HepG2 (cell line): ENCODE results near the gene ZNFX1. TPM values are rescaled to one million over a fixed set of nuclear protein-coding genes. Genes with fewer than 3 reads are reported as not detected.

ENCODE experiments used
- ATAC-seq: fragments of 200-7000 bp; cut with Tn5 transposase; 3 replicates; pipeline ENCODE4 v1.9.1; 2020; ENCODE audit warnings: mild to moderate bottlenecking, moderate library complexity
- BruUV-seq: library from RNA; stranded (reverse); fragments of 400-500 nt; replicated peaks from 2 replicates; lab custom pipeline; 2021; lab: Mats Ljungman, UMichigan
- CTCF ChIA-PET: fragments of 300-600 bp; formaldehyde crosslinking; extraction: SDS; loops from one replicate; lab custom pipeline; 2021; ENCODE audit warnings: low total read pairs, inconsistent platforms, low intra/inter-chr PET ratio; lab: Yijun Ruan, JAX
- POLR2A ChIA-PET: fragments of 350-600 bp; sonication (Branson Sonifier 250); formaldehyde crosslinking; loops from one replicate; lab custom pipeline; 2020; ENCODE audit warnings: antibody characterized with exemption, inconsistent platforms; lab: Yijun Ruan, JAX
- DNase-seq: peaks from one replicate; pipeline ENCODE4 v3.0.0-alpha.2; 2015; ENCODE audit warnings: low spot score
- FAIRE-seq: peaks from 3 replicates; lab custom pipeline; 2011; peaks lifted over from hg19 to GRCh38; lab: Jason Lieb, UNC
- H2AFZ ChIP-seq: one replicate; pipeline ENCODE4 v1.6.1; 2011; ENCODE audit warnings: low read length, inconsistent platforms
- H3K27ac ChIP-seq: fragments of 300-600 bp; 3 replicates; pipeline ENCODE4 v1.8.0; 2011; ENCODE audit warnings: mixed run types, mild to moderate bottlenecking, mixed read lengths, low read length, inconsistent platforms; ENCODE audit not compliant: insufficient read depth; ENCODE audit errors: extremely low read length
- H3K27me3 ChIP-seq, 2 experiments: fragments of 200-600 bp in 1 of 2; 2 replicates in 1 of 2; 3 replicates in 1 of 2; pipeline versions ENCODE4 v1.6.0 to v1.8.0; 2011; ENCODE audit warnings: low read length in 2 of 2, mild to moderate bottlenecking in 2 of 2, moderate library complexity in 2 of 2, inconsistent platforms in 1 of 2; ENCODE audit not compliant: insufficient read depth in 2 of 2, control insufficient read depth in 1 of 2
- H3K36me3 ChIP-seq, 2 experiments: fragments of 200-600 bp in 1 of 2; replicated peaks in 1 of 2; 2 replicates in 1 of 2; 3 replicates in 1 of 2; pipeline versions ENCODE4 v1.5.1 to v1.8.0; 2011; ENCODE audit warnings: low read length in 2 of 2, inconsistent platforms in 1 of 2; ENCODE audit not compliant: insufficient read depth in 2 of 2, control insufficient read depth in 1 of 2
- H3K4me1 ChIP-seq: 2 replicates; pipeline ENCODE4 v1.5.1; 2012; ENCODE audit warnings: low read length, inconsistent platforms; ENCODE audit not compliant: insufficient read depth
- H3K4me2 ChIP-seq: 2 replicates; pipeline ENCODE4 v1.6.0; 2011; ENCODE audit warnings: low read depth, low read length, inconsistent platforms
- H3K4me3 ChIP-seq, 3 experiments: fragments of 200-600 bp in 1 of 3; sonication (generic), shearing (Covaris generic) in 1 of 3; replicated peaks in 1 of 3; 2 replicates each; pipeline ENCODE4 v1.5.1; 2011 to 2016; ENCODE audit warnings: low read length in 3 of 3, inconsistent platforms in 2 of 3, low read depth in 2 of 3, mild to moderate bottlenecking in 2 of 3, control low read depth in 1 of 3, mixed read lengths in 1 of 3; ENCODE audit not compliant: insufficient read depth in 1 of 3
- H3K79me2 ChIP-seq: one replicate; pipeline ENCODE4 v1.6.1; 2011; ENCODE audit warnings: low read length, inconsistent platforms; ENCODE audit not compliant: insufficient read depth
- H3K9ac ChIP-seq: 2 replicates; pipeline ENCODE4 v1.6.0; 2011; ENCODE audit warnings: mild to moderate bottlenecking, low read depth, low read length, inconsistent platforms; ENCODE audit not compliant: insufficient read depth
- H3K9me3 ChIP-seq: 2 replicates; pipeline ENCODE4 v1.5.1; 2012; ENCODE audit warnings: mild to moderate bottlenecking, low read length
- H4K20me1 ChIP-seq: 2 replicates; pipeline ENCODE4 v1.6.0; 2011; ENCODE audit warnings: inconsistent platforms, mild to moderate bottlenecking, low read length, moderate library complexity; ENCODE audit not compliant: insufficient read depth
- ATF7 ChIP-seq, 2 experiments: fragments of 450-650 bp in 1 of 2; sonication (generic) in 1 of 2; formaldehyde crosslinking in 1 of 2; IDR thresholded peaks; 2 replicates each; pipeline versions ENCODE4 v1.4.0 to v1.6.1; 2016 to 2020; ENCODE audit warnings: antibody characterized with exemption in 1 of 2, mild to moderate bottlenecking in 1 of 2, missing genetic modification reagents in 1 of 2
- MED1 ChIP-seq: sonication (generic); formaldehyde crosslinking; IDR thresholded peaks from 2 replicates; pipeline ENCODE4 v1.4.0; 2020; ENCODE audit warnings: missing genetic modification reagents
- NFATC3 ChIP-seq: sonication (generic); formaldehyde crosslinking; IDR thresholded peaks from 2 replicates; pipeline ENCODE4 v1.5.1; 2020; ENCODE audit warnings: mild to moderate bottlenecking, missing genetic modification reagents
- NR2C2 ChIP-seq: sonication (generic); formaldehyde crosslinking; IDR thresholded peaks from 2 replicates; pipeline ENCODE4 v1.4.0; 2020; ENCODE audit warnings: missing genetic modification reagents, mild to moderate bottlenecking, moderate library complexity, borderline replicate concordance
- POLR2G ChIP-seq: fragments of 200-400 bp; formaldehyde crosslinking; IDR thresholded peaks from 2 replicates; pipeline ENCODE4 v1.6.1; 2018; ENCODE audit warnings: mild to moderate bottlenecking, low read depth, low read length, moderate library complexity
- TOPORS ChIP-seq: sonication (generic); formaldehyde crosslinking; IDR thresholded peaks from 2 replicates; pipeline ENCODE4 v1.8.0; 2023; ENCODE audit warnings: mild to moderate bottlenecking, missing genetic modification reagents
- ZNF256 ChIP-seq: sonication (generic); formaldehyde crosslinking; conservative IDR thresholded peaks from 2 replicates; pipeline ENCODE4 v1.4.0; 2020; ENCODE audit warnings: missing genetic modification reagents
- WGBS: methylation state at CpG from one replicate; pipeline ENCODE4 v1.1.6; 2017; ENCODE audit warnings: low lambda C conversion rate; 5-methylcytosine and 5-hydroxymethylcytosine counted together
- in situ Hi-C: cut with HindIII; loops from 2 replicates; pipeline ENCODE4 v1.10.0; 2017; ENCODE audit warnings: low pct_unique_long_range_greater_than_20kb; ENCODE audit not compliant: extremely low pct_ligation_motif_present
- intact Hi-C: fragments of 100-400 bp; cut with micrococcal nuclease; formaldehyde crosslinking; loops from one replicate; pipeline ENCODE4 v1.10.0; 2022; ENCODE audit not compliant: unreplicated experiment
- polyA plus RNA-seq, 8 experiments: library from polyadenylated mRNA; depleted of rRNA in 3 of 8; stranded (reverse) in 7 of 8; unstranded in 1 of 8; fragments of >200 nt; fragmentation: Illumina TruSeq in 4 of 8; extraction: Trizol in 4 of 8; gene quantifications; 2 replicates each; pipeline versions ENCODE4 v1.2.1 to v1.2.3, GENCODE V29; 2011 to 2016; ENCODE audit warnings: low read depth in 4 of 8, missing spikeins in 1 of 8, mixed read lengths in 1 of 8; ENCODE audit not compliant: insufficient read depth in 1 of 8
- total RNA-seq, 5 experiments: library from RNA; depleted of rRNA; stranded (reverse); fragments of >200 nt; fragmentation: Illumina TruSeq; extraction: Trizol; gene quantifications; 2 replicates each; pipeline ENCODE4 v1.2.3, GENCODE V29; 2016; ENCODE audit warnings: low read depth in 1 of 5
- TF ChIP-seq, protein P1 (sequence below): sonication (generic); formaldehyde crosslinking; IDR thresholded peaks from 2 replicates; pipeline ENCODE4 v1.4.0; 2020; ENCODE audit warnings: mild to moderate bottlenecking, missing genetic modification reagents
- TF ChIP-seq, protein P2 (sequence below): sonication (generic); formaldehyde crosslinking; IDR thresholded peaks from 2 replicates; pipeline ENCODE4 v1.5.1; 2020; ENCODE audit warnings: missing genetic modification reagents, mild to moderate bottlenecking, borderline replicate concordance
- TF ChIP-seq, protein P3 (sequence below), 2 experiments: fragments of 450-650 bp in 1 of 2; sonication (generic) in 1 of 2; formaldehyde crosslinking in 1 of 2; IDR thresholded peaks; 2 replicates each; pipeline versions ENCODE4 v1.6.1 to v1.8.0; 2016 to 2022; ENCODE audit warnings: antibody characterized with exemption in 1 of 2, mild to moderate bottlenecking in 1 of 2, missing genetic modification reagents in 1 of 2

ZNFX1 gene
- total and polyA plus RNA-seq, 2 of the 13 experiments (the other 11 are each of a cell fraction or from before 2014, with no cell fraction given): 2.9 to 11.1 TPM

DNA sequence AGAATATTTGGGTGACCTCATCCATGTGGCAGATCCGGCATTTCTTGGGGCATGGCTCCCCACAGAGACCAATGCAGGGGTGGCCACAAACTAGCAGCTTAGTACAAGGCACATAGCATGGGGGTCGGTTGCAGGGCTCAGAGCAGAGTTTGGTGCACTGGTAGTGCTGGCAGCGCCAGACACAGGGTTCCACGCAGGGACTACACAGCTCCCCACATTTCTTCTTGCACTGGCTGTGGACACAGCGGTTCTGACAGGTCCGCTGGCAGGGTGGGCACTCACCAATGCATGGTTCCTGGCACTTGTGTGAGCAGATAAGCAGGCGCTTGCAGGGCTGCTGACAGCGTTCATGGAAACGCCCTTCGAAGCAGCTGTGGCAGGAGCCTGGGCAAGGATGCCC, 29.6 kb downstream of the ZNFX1 start:
- WGBS: 99% methylated on average over 9 of the region's 10 CpGs
- Histone ChIP-seq H3K79me2 (no peaks in the 10 kb centered on the region), H3K4me3 (no peak overlapping the region), H4K20me1 (no peaks in the 10 kb centered on the region), H3K27ac (no peak overlapping the region), H3K4me1 (no peaks in the 10 kb centered on the region), H3K9me3 (no peaks in the 10 kb centered on the region), H2AFZ (no peak overlapping the region), H3K9ac (no peak overlapping the region), H3K27me3 (no peaks in the 10 kb centered on the region), H3K4me2 (no peak overlapping the region), H3K36me3 (peaks cover 52 to 85% of the 10 kb centered on the region in 2 experiments)
- no TSS peak for BruUV-seq
- in situ Hi-C loops (loop anchor here (5.0 kb wide), 1 partner anchor 74 kb away; no protein-coding TSS in a partner anchor), intact Hi-C loops (no loop called here)
- DNase-seq: no peak
- ATAC-seq: no peak; the same call in 2 of the 3 replicates
- FAIRE-seq: no peak
- CTCF ChIA-PET: no interaction called here
- POLR2A ChIA-PET: no interaction called here
- TF ChIP-seq, protein P1, sequence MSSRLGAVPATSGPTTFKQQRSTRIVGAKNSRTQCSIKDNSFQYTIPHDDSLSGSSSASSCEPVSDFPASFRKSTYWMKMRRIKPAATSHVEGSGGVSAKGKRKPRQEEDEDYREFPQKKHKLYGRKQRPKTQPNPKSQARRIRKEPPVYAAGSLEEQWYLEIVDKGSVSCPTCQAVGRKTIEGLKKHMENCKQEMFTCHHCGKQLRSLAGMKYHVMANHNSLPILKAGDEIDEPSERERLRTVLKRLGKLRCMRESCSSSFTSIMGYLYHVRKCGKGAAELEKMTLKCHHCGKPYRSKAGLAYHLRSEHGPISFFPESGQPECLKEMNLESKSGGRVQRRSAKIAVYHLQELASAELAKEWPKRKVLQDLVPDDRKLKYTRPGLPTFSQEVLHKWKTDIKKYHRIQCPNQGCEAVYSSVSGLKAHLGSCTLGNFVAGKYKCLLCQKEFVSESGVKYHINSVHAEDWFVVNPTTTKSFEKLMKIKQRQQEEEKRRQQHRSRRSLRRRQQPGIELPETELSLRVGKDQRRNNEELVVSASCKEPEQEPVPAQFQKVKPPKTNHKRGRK: no peak
- TF ChIP-seq, protein P2, sequence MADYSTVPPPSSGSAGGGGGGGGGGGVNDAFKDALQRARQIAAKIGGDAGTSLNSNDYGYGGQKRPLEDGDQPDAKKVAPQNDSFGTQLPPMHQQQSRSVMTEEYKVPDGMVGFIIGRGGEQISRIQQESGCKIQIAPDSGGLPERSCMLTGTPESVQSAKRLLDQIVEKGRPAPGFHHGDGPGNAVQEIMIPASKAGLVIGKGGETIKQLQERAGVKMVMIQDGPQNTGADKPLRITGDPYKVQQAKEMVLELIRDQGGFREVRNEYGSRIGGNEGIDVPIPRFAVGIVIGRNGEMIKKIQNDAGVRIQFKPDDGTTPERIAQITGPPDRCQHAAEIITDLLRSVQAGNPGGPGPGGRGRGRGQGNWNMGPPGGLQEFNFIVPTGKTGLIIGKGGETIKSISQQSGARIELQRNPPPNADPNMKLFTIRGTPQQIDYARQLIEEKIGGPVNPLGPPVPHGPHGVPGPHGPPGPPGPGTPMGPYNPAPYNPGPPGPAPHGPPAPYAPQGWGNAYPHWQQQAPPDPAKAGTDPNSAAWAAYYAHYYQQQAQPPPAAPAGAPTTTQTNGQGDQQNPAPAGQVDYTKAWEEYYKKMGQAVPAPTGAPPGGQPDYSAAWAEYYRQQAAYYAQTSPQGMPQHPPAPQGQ (CRISPR knock-in tag): no peak
- TF ChIP-seq NR2C2 (no peak), MED1 (CRISPR knock-in tag) (no peak), POLR2G (0 out of 2 replicates have a peak, but pooled peaks have one; percentile 18), ATF7 (IDR thresholded peaks at IDR 0.05) (peak; percentile 31; the same call in 1 of the 2 replicates), ATF7 (CRISPR knock-in tag; IDR thresholded peaks at IDR 0.05) (no peak), NFATC3 (CRISPR knock-in tag) (no peak), TOPORS (CRISPR knock-in tag) (no peak), ZNF256 (no peak)
- TF ChIP-seq, protein P3, sequence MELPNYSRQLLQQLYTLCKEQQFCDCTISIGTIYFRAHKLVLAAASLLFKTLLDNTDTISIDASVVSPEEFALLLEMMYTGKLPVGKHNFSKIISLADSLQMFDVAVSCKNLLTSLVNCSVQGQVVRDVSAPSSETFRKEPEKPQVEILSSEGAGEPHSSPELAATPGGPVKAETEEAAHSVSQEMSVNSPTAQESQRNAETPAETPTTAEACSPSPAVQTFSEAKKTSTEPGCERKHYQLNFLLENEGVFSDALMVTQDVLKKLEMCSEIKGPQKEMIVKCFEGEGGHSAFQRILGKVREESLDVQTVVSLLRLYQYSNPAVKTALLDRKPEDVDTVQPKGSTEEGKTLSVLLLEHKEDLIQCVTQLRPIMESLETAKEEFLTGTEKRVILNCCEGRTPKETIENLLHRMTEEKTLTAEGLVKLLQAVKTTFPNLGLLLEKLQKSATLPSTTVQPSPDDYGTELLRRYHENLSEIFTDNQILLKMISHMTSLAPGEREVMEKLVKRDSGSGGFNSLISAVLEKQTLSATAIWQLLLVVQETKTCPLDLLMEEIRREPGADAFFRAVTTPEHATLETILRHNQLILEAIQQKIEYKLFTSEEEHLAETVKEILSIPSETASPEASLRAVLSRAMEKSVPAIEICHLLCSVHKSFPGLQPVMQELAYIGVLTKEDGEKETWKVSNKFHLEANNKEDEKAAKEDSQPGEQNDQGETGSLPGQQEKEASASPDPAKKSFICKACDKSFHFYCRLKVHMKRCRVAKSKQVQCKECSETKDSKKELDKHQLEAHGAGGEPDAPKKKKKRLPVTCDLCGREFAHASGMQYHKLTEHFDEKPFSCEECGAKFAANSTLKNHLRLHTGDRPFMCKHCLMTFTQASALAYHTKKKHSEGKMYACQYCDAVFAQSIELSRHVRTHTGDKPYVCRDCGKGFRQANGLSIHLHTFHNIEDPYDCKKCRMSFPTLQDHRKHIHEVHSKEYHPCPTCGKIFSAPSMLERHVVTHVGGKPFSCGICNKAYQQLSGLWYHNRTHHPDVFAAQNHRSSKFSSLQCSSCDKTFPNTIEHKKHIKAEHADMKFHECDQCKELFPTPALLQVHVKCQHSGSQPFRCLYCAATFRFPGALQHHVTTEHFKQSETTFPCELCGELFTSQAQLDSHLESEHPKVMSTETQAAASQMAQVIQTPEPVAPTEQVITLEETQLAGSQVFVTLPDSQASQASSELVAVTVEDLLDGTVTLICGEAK (IDR thresholded peaks at IDR 0.05): no peak
- TF ChIP-seq, protein P3 (CRISPR knock-in tag; IDR thresholded peaks at IDR 0.05): no peak
